ENCODE data around the gene CDH4.

GRCh38 chr20:61666471-61666832 lies 414.4 kb downstream of the CDH4 start:
- TF ChIP-seq CTCF (conservative IDR thresholded peaks at IDR 0.05) = no peak
- TF ChIP-seq EZH2 (IDR thresholded peaks at IDR 0.05; ENCODE audit: low read depth) = no peak
